ENCODE results near the gene CST6.

CST6 gene

DNA sequence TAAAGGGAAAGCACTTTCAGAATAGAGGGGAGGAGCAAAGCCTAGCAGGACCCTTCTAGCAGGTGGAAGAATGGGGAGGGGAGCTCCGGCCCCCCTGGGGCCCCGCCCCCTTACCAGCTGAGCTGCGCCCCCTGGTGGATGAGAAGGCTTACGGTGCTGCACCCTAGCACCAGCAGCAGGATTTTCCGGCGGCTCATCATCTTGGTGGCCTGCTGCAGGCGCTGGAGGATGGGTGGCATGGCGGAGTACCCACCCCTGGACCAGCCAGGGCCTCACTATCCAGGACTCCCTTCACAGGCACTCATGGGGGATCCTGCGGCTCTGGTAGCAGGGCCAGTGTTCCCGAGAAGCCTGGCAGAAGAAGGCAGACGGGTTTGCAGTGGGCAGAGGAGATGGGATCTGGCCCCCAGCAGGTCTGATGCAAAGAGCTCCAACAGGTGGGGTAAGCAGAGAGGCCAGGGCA lies 33.4 kb downstream of the CST6 start:
- H3K36me3 ChIP-seq (ENCODE audit: insufficient read depth, low read length) = no peaks in the 10 kb centered on the region
- no peak overlapping the region for H2AFZ ChIP-seq (ENCODE audit: low read length)
- H4K20me1 ChIP-seq (ENCODE audit: insufficient read depth, low read length) = no peaks in the 10 kb centered on the region
- H3K27me3 ChIP-seq (ENCODE audit: insufficient read depth, low read length) = peaks cover 5% of the 10 kb centered on the region; the same call in 1 of the 2 replicates
- H3K79me2 ChIP-seq (ENCODE audit: insufficient read depth, low read length) = no peaks in the 10 kb centered on the region
- peak overlapping the region; percentile 61 for H3K4me2 ChIP-seq (ENCODE audit: low read length)
- no peaks in the 10 kb centered on the region for H3K9me3 ChIP-seq (ENCODE audit: low read length)
- peak overlapping the region; percentile 28 for H3K4me3 ChIP-seq (ENCODE audit: low read depth, low read length, poor library complexity, severe bottlenecking)
- no peaks in the 10 kb centered on the region for H3F3A ChIP-seq (ENCODE audit: insufficient read depth, low read length)
- TF ChIP-seq EZH2 (IDR thresholded peaks at IDR 0.05; ENCODE audit: borderline replicate concordance, low read length) = no peak
- TF ChIP-seq CTCF (IDR thresholded peaks at IDR 0.05; ENCODE audit: low read length) = peak; percentile 96
- no peak overlapping the region for H3K27ac ChIP-seq (ENCODE audit: low read depth, low read length, poor library complexity, severe bottlenecking)
- H3K9me2 ChIP-seq (ENCODE audit: low read depth, low read length) = no peaks in the 10 kb centered on the region
- H3K4me1 ChIP-seq (ENCODE audit: insufficient read depth, low read length, severe bottlenecking) = peaks cover 14% of the 10 kb centered on the region
- peak overlapping the region; percentile 27; the same call in 1 of the 2 replicates for H3K9ac ChIP-seq (ENCODE audit: low read length)

DNA sequence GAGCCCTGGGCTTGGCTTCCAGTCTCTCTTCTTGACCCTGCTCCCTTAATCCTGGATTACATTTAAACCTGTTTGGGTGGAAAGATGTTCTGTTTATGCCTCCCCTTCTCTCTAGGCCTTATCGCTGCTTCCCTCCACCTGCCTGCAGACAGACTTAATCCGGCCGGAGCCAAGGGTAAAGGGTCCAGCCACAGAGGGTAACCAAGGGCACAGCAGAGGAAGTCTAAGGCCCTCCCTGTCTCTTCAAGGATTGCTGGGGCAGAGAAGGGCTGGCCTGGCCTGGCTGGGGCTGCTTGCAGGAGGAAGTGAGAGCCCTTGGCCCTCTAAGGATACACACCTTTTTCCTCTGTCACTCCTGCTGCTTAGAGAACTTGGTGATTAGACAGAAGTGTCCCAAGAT lies 35.1 kb downstream of the CST6 start:
- Histone ChIP-seq H3K27ac (ENCODE audit: low read depth, low read length, poor library complexity, severe bottlenecking) (no peak overlapping the region), H3K79me2 (ENCODE audit: insufficient read depth, low read length) (no peaks in the 10 kb centered on the region), H3K4me3 (ENCODE audit: low read depth, low read length, poor library complexity, severe bottlenecking) (no peak overlapping the region), H3K4me1 (ENCODE audit: insufficient read depth, low read length, severe bottlenecking) (peaks cover 25% of the 10 kb centered on the region), H4K20me1 (ENCODE audit: insufficient read depth, low read length) (no peaks in the 10 kb centered on the region), H3F3A (ENCODE audit: insufficient read depth, low read length) (no peaks in the 10 kb centered on the region), H3K27me3 (ENCODE audit: insufficient read depth, low read length) (peaks cover 5% of the 10 kb centered on the region; the same call in 1 of the 2 replicates), H3K9me2 (ENCODE audit: low read depth, low read length) (no peaks in the 10 kb centered on the region), H2AFZ (ENCODE audit: low read length) (no peak overlapping the region), H3K9me3 (ENCODE audit: low read length) (no peaks in the 10 kb centered on the region), H3K9ac (ENCODE audit: low read length) (no peak overlapping the region), H3K36me3 (ENCODE audit: insufficient read depth, low read length) (no peaks in the 10 kb centered on the region), H3K4me2 (ENCODE audit: low read length) (no peak overlapping the region)
- TF ChIP-seq CTCF (IDR thresholded peaks at IDR 0.05; ENCODE audit: low read length) = no peak
- TF ChIP-seq EZH2 (IDR thresholded peaks at IDR 0.05; ENCODE audit: borderline replicate concordance, low read length) = no peak

- Histone ChIP-seq H3K9me3 (ENCODE audit: low read length) (no peaks in the 10 kb centered on the region), H3K4me1 (ENCODE audit: insufficient read depth, low read length, severe bottlenecking) (peaks cover 25% of the 10 kb centered on the region), H3F3A (ENCODE audit: insufficient read depth, low read length) (no peaks in the 10 kb centered on the region), H3K9me2 (ENCODE audit: low read depth, low read length) (no peaks in the 10 kb centered on the region), H3K9ac (ENCODE audit: low read length) (no peak overlapping the region), H4K20me1 (ENCODE audit: insufficient read depth, low read length) (no peaks in the 10 kb centered on the region), H3K4me3 (ENCODE audit: low read depth, low read length, poor library complexity, severe bottlenecking) (no peak overlapping the region), H3K27ac (ENCODE audit: low read depth, low read length, poor library complexity, severe bottlenecking) (no peak overlapping the region), H3K27me3 (ENCODE audit: insufficient read depth, low read length) (peaks cover 5% of the 10 kb centered on the region; the same call in 1 of the 2 replicates), H3K79me2 (ENCODE audit: insufficient read depth, low read length) (peaks cover 5% of the 10 kb centered on the region), H3K36me3 (ENCODE audit: insufficient read depth, low read length) (no peaks in the 10 kb centered on the region), H3K4me2 (ENCODE audit: low read length) (no peak overlapping the region), H2AFZ (ENCODE audit: low read length) (no peak overlapping the region)
- TF ChIP-seq CTCF (IDR thresholded peaks at IDR 0.05; ENCODE audit: low read length) = no peak
- no peak for TF ChIP-seq EZH2 (IDR thresholded peaks at IDR 0.05; ENCODE audit: borderline replicate concordance, low read length)
Observed at GRCh38 chr11:66047541-66048365, 35.9 kb downstream of the CST6 start.

Data from OCI-LY1 (cell line).